HepG2 (cell line): ENCODE results near the gene THAP6. TPM values are rescaled to one million over a fixed set of nuclear protein-coding genes. Genes with fewer than 3 reads are reported as not detected.
A peak's percentile ranks its signal among the peaks of the same experiment; 100 is the strongest.

Experiments used
- AKAP8 ChIP-seq: sonication (generic); formaldehyde crosslinking; IDR thresholded peaks from 2 replicates; pipeline ENCODE4 v1.5.1; 2020; ENCODE audit warnings: mild to moderate bottlenecking, missing genetic modification reagents
- ATF1 ChIP-seq: IDR thresholded peaks from 2 replicates; pipeline ENCODE4 v1.6.1; 2016; ENCODE audit warnings: mild to moderate bottlenecking, control low read depth
- CREB1 ChIP-seq, 2 experiments: fragments of 450-650 bp in 1 of 2; IDR thresholded peaks; 2 replicates each; pipeline ENCODE4 v1.6.1; 2016 to 2017; ENCODE audit warnings: control low read depth in 1 of 2, mild to moderate bottlenecking in 1 of 2, missing compliant biosample characterization in 1 of 2, missing genetic modification characterization in 1 of 2
- ERF ChIP-seq: IDR thresholded peaks from 2 replicates; pipeline ENCODE4 v1.6.1; 2018; ENCODE audit warnings: missing biosample characterization, missing genetic modification reagents
- IRX3 ChIP-seq: sonication (generic); formaldehyde crosslinking; IDR thresholded peaks from 2 replicates; pipeline ENCODE4 v1.8.1; 2023; ENCODE audit warnings: mild to moderate bottlenecking, low read depth, missing genetic modification reagents, borderline replicate concordance
- KMT2A ChIP-seq: sonication (generic); formaldehyde crosslinking; IDR thresholded peaks from 2 replicates; pipeline ENCODE4 v1.4.0; 2020; ENCODE audit warnings: missing genetic modification reagents
- PREB ChIP-seq: sonication (generic); formaldehyde crosslinking; IDR thresholded peaks from 2 replicates; pipeline ENCODE4 v1.4.0; 2020; ENCODE audit warnings: missing genetic modification reagents
- SP4 ChIP-seq: sonication (generic); formaldehyde crosslinking; IDR thresholded peaks from 2 replicates; pipeline ENCODE4 v1.8.1; 2023; ENCODE audit warnings: mild to moderate bottlenecking, missing genetic modification reagents
- TEAD3 ChIP-seq: optimal IDR thresholded peaks from 2 replicates; pipeline ENCODE3; 2016; ENCODE audit warnings: borderline replicate concordance
- ZFP62 ChIP-seq: sonication (generic); formaldehyde crosslinking; IDR thresholded peaks from 2 replicates; pipeline ENCODE4 v1.4.0; 2020; ENCODE audit warnings: missing genetic modification reagents
- ZKSCAN8 ChIP-seq: IDR thresholded peaks from 2 replicates; pipeline ENCODE4 v1.6.1; 2016; ENCODE audit warnings: borderline replicate concordance, missing genetic modification reagents, missing compliant biosample characterization
- ZNF207 ChIP-seq: fragments of 450-650 bp; IDR thresholded peaks from 2 replicates; pipeline ENCODE4 v1.6.1; 2016; ENCODE audit warnings: antibody characterized with exemption, borderline replicate concordance
- ZNF333 ChIP-seq: sonication (generic); formaldehyde crosslinking; IDR thresholded peaks from 2 replicates; pipeline ENCODE4 v1.4.0; 2020; ENCODE audit warnings: mild to moderate bottlenecking, missing genetic modification reagents, borderline replicate concordance
- ZNF407 ChIP-seq: sonication (generic); formaldehyde crosslinking; IDR thresholded peaks from one replicate; pipeline ENCODE4 v1.5.1; 2020; ENCODE audit warnings: mild to moderate bottlenecking, missing genetic modification reagents; ENCODE audit errors: not compliant biosample characterization
- ZNF431 ChIP-seq: sonication (generic); formaldehyde crosslinking; IDR thresholded peaks from 2 replicates; pipeline ENCODE4 v1.9.0; 2022; ENCODE audit warnings: missing genetic modification reagents, low read depth, mild to moderate bottlenecking, borderline replicate concordance
- ZNF674 ChIP-seq: sonication (generic); formaldehyde crosslinking; IDR thresholded peaks from 2 replicates; pipeline ENCODE4 v1.5.0; 2020; ENCODE audit warnings: low read depth, mild to moderate bottlenecking, missing genetic modification reagents
- ZNF780A ChIP-seq: sonication (generic); formaldehyde crosslinking; IDR thresholded peaks from 2 replicates; pipeline ENCODE4 v1.8.0; 2022; ENCODE audit warnings: mild to moderate bottlenecking, missing genetic modification reagents, moderate library complexity
- polyA plus RNA-seq, 8 experiments: library from polyadenylated mRNA; depleted of rRNA in 3 of 8; stranded (reverse) in 7 of 8; unstranded in 1 of 8; fragments of >200 nt; fragmentation: Illumina TruSeq in 4 of 8; extraction: Trizol in 4 of 8; gene quantifications; 2 replicates each; pipeline versions ENCODE4 v1.2.1 to v1.2.3, GENCODE V29; 2011 to 2016; ENCODE audit warnings: low read depth in 4 of 8, missing spikeins in 1 of 8, mixed read lengths in 1 of 8; ENCODE audit not compliant: insufficient read depth in 1 of 8
- total RNA-seq, 5 experiments: library from RNA; depleted of rRNA; stranded (reverse); fragments of >200 nt; fragmentation: Illumina TruSeq; extraction: Trizol; gene quantifications; 2 replicates each; pipeline ENCODE4 v1.2.3, GENCODE V29; 2016; ENCODE audit warnings: low read depth in 1 of 5
- TF ChIP-seq, protein P1 (sequence below): sonication (generic); formaldehyde crosslinking; IDR thresholded peaks from 2 replicates; pipeline ENCODE4 v1.8.0; 2022; ENCODE audit warnings: missing genetic modification reagents, mild to moderate bottlenecking, inconsistent platforms, borderline replicate concordance

The THAP6 gene
- total and polyA plus RNA-seq, 2 of the 13 experiments (the other 11 are each of a cell fraction or from before 2014, with no cell fraction given): 9.3 to 14.7 TPM

DNA sequence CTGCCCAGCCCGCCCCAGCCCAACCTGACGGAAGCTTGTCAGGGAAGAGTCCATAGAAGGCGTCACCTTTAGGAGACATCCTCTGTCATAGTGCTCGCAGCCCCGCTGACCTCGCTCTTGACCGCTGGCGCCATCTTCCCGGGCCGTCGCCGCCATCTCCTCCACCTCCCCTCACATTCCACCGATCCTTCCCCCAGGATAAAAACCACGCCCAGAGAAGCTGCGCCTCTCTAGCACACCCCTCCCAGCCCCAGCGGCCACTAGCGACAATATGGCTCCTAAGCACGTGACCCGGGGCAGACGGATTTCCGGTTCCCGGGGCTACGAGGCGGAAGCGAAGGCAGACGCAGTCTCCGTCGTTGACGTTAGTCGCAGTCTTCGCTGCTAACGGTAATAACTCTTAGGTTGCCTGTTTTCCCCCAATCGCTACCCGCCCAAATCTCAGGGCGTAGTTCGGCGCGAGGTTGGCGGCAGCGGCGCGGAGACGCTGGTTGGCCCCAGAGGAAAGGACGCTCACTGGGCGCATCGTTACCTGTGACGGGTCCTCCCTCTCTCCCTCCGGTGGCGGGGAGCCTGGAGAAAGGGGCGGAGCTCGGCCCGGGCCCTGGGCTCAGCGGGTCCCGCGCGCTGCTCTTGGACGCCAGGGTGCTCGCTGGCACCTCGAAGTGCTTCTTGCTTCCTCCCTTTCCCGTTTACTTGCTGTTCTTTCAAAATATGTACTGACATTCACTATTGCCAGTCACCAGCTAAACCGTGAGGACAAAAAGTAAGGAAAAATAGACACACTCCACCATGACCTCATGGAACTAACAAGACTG lies at the start of gene THAP6, which contains the start of gene RCHY1 (continued):
- TF ChIP-seq, protein P1, sequence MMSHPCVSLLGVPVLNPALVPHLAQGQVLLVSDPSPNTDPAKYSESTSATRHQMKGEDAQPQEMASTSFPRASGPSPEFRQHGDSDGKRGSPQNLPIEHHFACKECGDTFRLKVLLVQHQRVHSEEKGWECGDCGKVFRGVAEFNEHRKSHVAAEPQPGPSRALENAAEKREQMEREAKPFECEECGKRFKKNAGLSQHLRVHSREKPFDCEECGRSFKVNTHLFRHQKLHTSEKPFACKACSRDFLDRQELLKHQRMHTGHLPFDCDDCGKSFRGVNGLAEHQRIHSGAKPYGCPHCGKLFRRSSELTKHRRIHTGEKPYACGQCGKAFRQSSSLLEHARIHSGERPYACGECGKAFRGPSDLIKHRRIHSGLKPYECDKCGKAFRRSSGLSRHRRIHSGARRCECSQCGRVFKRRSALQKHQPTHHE (CRISPR knock-in tag): peak; percentile 7; the same call in 1 of the 2 replicates
- TF ChIP-seq ZNF207 (no peak), ATF1 (peak; percentile 79), ERF (CRISPR knock-in tag) (peak; percentile 85), IRX3 (CRISPR knock-in tag) (peak; percentile 42; the same call in 1 of the 2 replicates), CREB1 (IDR thresholded peaks at IDR 0.05) (peak; percentile 84), CREB1 (CRISPR knock-in tag; IDR thresholded peaks at IDR 0.05) (peak; percentile 93), ZNF333 (CRISPR knock-in tag) (peak; percentile 54; the same call in 1 of the 2 replicates), TEAD3 (CRISPR knock-in tag) (peak; percentile 97), ZFP62 (no peak), ZNF431 (CRISPR knock-in tag) (0 out of 2 replicates have a peak, but pooled peaks have one; percentile 50), ZNF780A (peak; percentile 88), KMT2A (CRISPR knock-in tag) (peak; percentile 76), ZKSCAN8 (CRISPR knock-in tag) (peak; percentile 51; the same call in 1 of the 2 replicates), SP4 (CRISPR knock-in tag) (peak; percentile 91), ZNF407 (CRISPR knock-in tag) (peak; percentile 19), ZNF674 (CRISPR knock-in tag) (0 out of 2 replicates have a peak, but pooled peaks have one; percentile 73), PREB (CRISPR knock-in tag) (no peak), AKAP8 (CRISPR knock-in tag) (no peak)
